Measurements from ENCODE around the gene KDM2A. TPM values are rescaled to one million over a fixed set of nuclear protein-coding genes. Genes with fewer than 3 reads are reported as not detected.

The KDM2A gene
- total RNA-seq, 1 experiment from 2014 or later, result 120 TPM

DNA sequence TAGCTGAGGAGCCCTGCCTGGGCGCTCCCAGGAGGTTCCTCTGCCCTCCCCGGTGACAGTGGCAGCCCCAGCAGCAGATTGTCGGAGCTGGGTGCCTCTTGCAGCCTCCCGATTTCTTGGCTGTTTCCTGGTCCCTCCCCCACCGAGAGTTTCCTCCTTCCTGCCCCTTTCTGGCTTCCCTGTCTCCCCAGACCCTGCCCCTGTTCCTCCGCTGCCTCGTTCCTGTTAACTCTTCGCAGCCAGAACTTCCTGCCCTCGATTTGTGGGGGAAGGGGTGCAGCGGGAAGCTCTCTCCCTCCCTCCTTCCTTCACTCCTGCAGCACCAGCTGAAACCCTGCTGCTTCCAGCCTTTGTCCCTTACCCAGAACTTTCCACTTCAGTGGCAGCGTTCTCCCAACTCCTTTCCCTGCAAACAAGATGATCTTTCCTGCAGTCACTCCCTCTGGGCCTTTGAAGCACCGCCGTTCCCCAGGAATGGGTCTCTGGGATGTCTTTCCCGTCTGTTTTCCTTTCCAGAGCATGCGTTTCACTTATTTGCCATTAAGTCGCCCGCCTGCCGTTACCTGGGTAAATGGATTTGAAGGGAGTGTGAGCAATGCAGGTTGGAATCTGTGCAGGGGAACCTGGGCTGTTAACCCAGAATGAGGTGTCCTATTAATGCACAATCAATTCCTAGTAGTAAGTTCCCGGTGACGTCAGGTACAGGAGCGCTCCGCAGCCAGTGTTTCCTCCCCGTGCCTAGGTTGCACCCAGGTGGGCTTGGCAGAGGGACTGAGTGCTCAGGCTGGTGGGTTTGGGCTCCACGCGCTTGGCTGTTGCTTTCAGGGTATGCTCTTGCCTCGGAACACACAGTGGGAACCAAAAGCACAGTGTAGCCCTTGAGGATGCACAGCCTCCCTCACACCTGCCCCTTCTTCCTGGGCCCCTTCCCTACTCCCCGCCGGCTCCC is 151.5 kb downstream of the KDM2A start:
- Histone ChIP-seq H3F3A (ENCODE audit: insufficient read depth, low read depth) (peaks cover 24% of the 10 kb centered on the region; the same call in 1 of the 2 replicates), H3K4me1 (replicated peaks; ENCODE audit: insufficient read depth) (peaks cover 19% of the 10 kb centered on the region), H3K9me3 (ENCODE audit: insufficient read depth, low read depth) (no peaks in the 10 kb centered on the region), H3K79me2 (ENCODE audit: low read depth) (peaks cover 90% of the 10 kb centered on the region), H2AFZ (no peak overlapping the region), H3K27ac (no peak overlapping the region), H3K4me2 (no peak overlapping the region), H3K4me3 (no peak overlapping the region), H3K36me3 (ENCODE audit: low read depth) (0 out of 2 replicates have a peak, but pooled peaks cover 12% of the 10 kb centered on the region), H3K9me2 (ENCODE audit: insufficient read depth) (no peaks in the 10 kb centered on the region), H3K27me3 (ENCODE audit: insufficient read depth, low read depth) (no peaks in the 10 kb centered on the region), H4K20me1 (ENCODE audit: insufficient read depth) (peaks cover 77% of the 10 kb centered on the region)
- ChIA-PET CTCF (no interaction called here), POLR2A (ENCODE audit: unreplicated experiment) (interaction anchor here (0.6 kb wide), 1 partner anchor 52 kb away, joined by 7 read pairs; no protein-coding TSS in a partner anchor)
- no peak for TF ChIP-seq EZH2 (IDR thresholded peaks at IDR 0.05; ENCODE audit: low read depth)
- intact Hi-C loops (cut with micrococcal nuclease; ENCODE audit: unreplicated experiment), result no loop called here
- BruUV-seq (replicated peaks), result no TSS peak
- no peak for DNase-seq

- H3K4me3 ChIP-seq, result no peak overlapping the region
- H3K36me3 ChIP-seq (ENCODE audit: low read depth), result 0 out of 2 replicates have a peak, but pooled peaks cover 12% of the 10 kb centered on the region
- no peak overlapping the region for H3K4me2 ChIP-seq
- H3K9me3 ChIP-seq (ENCODE audit: insufficient read depth, low read depth), result no peaks in the 10 kb centered on the region
- H3K4me1 ChIP-seq (replicated peaks; ENCODE audit: insufficient read depth), result peaks cover 14% of the 10 kb centered on the region
- H3K27ac ChIP-seq, result no peak overlapping the region
- intact Hi-C loops (cut with micrococcal nuclease; ENCODE audit: unreplicated experiment), result no loop called here
- H4K20me1 ChIP-seq (ENCODE audit: insufficient read depth), result peaks cover 84% of the 10 kb centered on the region
- no peaks in the 10 kb centered on the region for H3K27me3 ChIP-seq (ENCODE audit: insufficient read depth, low read depth)
- POLR2A ChIA-PET (ENCODE audit: unreplicated experiment), result interaction anchor here (0.6 kb wide), 1 partner anchor 46 kb away, joined by 3 read pairs; no protein-coding TSS in a partner anchor
- H2AFZ ChIP-seq, result no peak overlapping the region
- H3K9me2 ChIP-seq (ENCODE audit: insufficient read depth), result no peaks in the 10 kb centered on the region
- TF ChIP-seq, protein P1, sequence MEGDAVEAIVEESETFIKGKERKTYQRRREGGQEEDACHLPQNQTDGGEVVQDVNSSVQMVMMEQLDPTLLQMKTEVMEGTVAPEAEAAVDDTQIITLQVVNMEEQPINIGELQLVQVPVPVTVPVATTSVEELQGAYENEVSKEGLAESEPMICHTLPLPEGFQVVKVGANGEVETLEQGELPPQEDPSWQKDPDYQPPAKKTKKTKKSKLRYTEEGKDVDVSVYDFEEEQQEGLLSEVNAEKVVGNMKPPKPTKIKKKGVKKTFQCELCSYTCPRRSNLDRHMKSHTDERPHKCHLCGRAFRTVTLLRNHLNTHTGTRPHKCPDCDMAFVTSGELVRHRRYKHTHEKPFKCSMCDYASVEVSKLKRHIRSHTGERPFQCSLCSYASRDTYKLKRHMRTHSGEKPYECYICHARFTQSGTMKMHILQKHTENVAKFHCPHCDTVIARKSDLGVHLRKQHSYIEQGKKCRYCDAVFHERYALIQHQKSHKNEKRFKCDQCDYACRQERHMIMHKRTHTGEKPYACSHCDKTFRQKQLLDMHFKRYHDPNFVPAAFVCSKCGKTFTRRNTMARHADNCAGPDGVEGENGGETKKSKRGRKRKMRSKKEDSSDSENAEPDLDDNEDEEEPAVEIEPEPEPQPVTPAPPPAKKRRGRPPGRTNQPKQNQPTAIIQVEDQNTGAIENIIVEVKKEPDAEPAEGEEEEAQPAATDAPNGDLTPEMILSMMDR (conservative IDR thresholded peaks at IDR 0.05), result no peak
- no peak for TF ChIP-seq EZH2 (IDR thresholded peaks at IDR 0.05; ENCODE audit: low read depth)
- peaks cover 28% of the 10 kb centered on the region; the same call in 1 of the 2 replicates for H3F3A ChIP-seq (ENCODE audit: insufficient read depth, low read depth)
- peaks cover 95% of the 10 kb centered on the region for H3K79me2 ChIP-seq (ENCODE audit: low read depth)
- DNase-seq, result no peak
- CTCF ChIA-PET, result no interaction called here
- no TSS peak for BruUV-seq (replicated peaks)
Observed at GRCh38 chr11:67271205-67271540, 152.1 kb downstream of the KDM2A start.

GRCh38 chr11:67271541-67272284 is 152.7 kb downstream of the KDM2A start:
- H3K27ac ChIP-seq, result no peak overlapping the region
- no peak overlapping the region for H2AFZ ChIP-seq
- no peaks in the 10 kb centered on the region for H3K9me3 ChIP-seq (ENCODE audit: insufficient read depth, low read depth)
- POLR2A ChIA-PET (ENCODE audit: unreplicated experiment), result interaction anchor here (0.6 kb wide), 1 partner anchor 46 kb away, joined by 3 read pairs; no protein-coding TSS in a partner anchor
- H3K27me3 ChIP-seq (ENCODE audit: insufficient read depth, low read depth), result no peaks in the 10 kb centered on the region
- H3K36me3 ChIP-seq (ENCODE audit: low read depth), result 0 out of 2 replicates have a peak, but pooled peaks cover 12% of the 10 kb centered on the region
- no peak for DNase-seq
- H3K79me2 ChIP-seq (ENCODE audit: low read depth), result peaks cover 99% of the 10 kb centered on the region
- intact Hi-C loops (cut with micrococcal nuclease; ENCODE audit: unreplicated experiment), result no loop called here
- BruUV-seq (replicated peaks), result no TSS peak
- no peak overlapping the region for H3K4me2 ChIP-seq
- peaks cover 86% of the 10 kb centered on the region for H4K20me1 ChIP-seq (ENCODE audit: insufficient read depth)
- H3K9me2 ChIP-seq (ENCODE audit: insufficient read depth), result no peaks in the 10 kb centered on the region
- CTCF ChIA-PET, result no interaction called here
- TF ChIP-seq, protein P1 (conservative IDR thresholded peaks at IDR 0.05), result no peak
- no peak for TF ChIP-seq EZH2 (IDR thresholded peaks at IDR 0.05; ENCODE audit: low read depth)
- peaks cover 14% of the 10 kb centered on the region for H3K4me1 ChIP-seq (replicated peaks; ENCODE audit: insufficient read depth)
- peaks cover 29% of the 10 kb centered on the region; the same call in 1 of the 2 replicates for H3F3A ChIP-seq (ENCODE audit: insufficient read depth, low read depth)
- H3K4me3 ChIP-seq, result no peak overlapping the region
